Measurements from ENCODE around the gene HACD3. TPM values are rescaled to one million over a fixed set of nuclear protein-coding genes. Genes with fewer than 3 reads are reported as not detected.

Gene HACD3
- total RNA-seq, 5 donors from 2014 or later (not counting 1 experiment from before 2014, with no cell fraction given): 16.3 to 24.1 (median 20.9) TPM

- POLR2A ChIA-PET: no interaction called here
- H3K27ac Mint-ChIP-seq: no peak overlapping the region
- 94% methylated on average over 3 of the region's 6 CpGs for WGBS (ENCODE audit: insufficient coverage)
Observed at GRCh38 chr15:65561934-65562333, 31.7 kb downstream of the HACD3 start.

GRCh38 chr15:65569728-65570127 is 39.5 kb downstream of the HACD3 start:
- Histone ChIP-seq H3K36me3 (ENCODE audit: control insufficient read depth in 2 of 2, extremely low read depth in 1 of 2, insufficient read depth in 1 of 2, low read length in 1 of 2) (peaks cover 9 to 45% of the 10 kb centered on the region in 2 donors), H3K9me3 (no peaks in the 10 kb centered on the region), H3K4me3 (ENCODE audit: control insufficient read depth in 1 of 2, extremely low read depth in 1 of 2, low read length in 1 of 2) (no peak overlapping the region), H3K4me1 (ENCODE audit: control insufficient read depth in 1 of 2, extremely low read depth in 1 of 2, insufficient read depth in 2 of 2, low read length in 2 of 2) (no peaks in the 10 kb centered on the region), H3K27ac (ENCODE audit: low read length) (no peak overlapping the region), H3K27me3 (replicated peaks in 1 of 2; ENCODE audit: control insufficient read depth in 2 of 2, extremely low read depth in 1 of 2, insufficient read depth in 2 of 2, low read length in 1 of 2) (no peaks in the 10 kb centered on the region)
- no peaks in the 10 kb centered on the region for H3K27me3 Mint-ChIP-seq
- no peaks in the 10 kb centered on the region for H3K9me3 Mint-ChIP-seq
- no CpG with 5 or more reads among the region's 3 CpGs for WGBS (ENCODE audit: insufficient coverage)
- peaks cover 42% of the 10 kb centered on the region for H3K36me3 Mint-ChIP-seq
- ATAC-seq (replicated peaks in 1 of 4) (no peak), DNase-seq (no peak)
- CTCF ChIA-PET: no interaction called here
- H3K4me1 Mint-ChIP-seq: no peaks in the 10 kb centered on the region
- H3K27ac Mint-ChIP-seq: no peak overlapping the region
- POLR2A ChIA-PET: no interaction called here
- no peak overlapping the region for H3K4me3 Mint-ChIP-seq

More at GRCh38 chr15:65561934-65562333, 31.7 kb downstream of the HACD3 start:
- ATAC-seq (replicated peaks in 1 of 4) (no peak), DNase-seq (no peak)
- H3K27me3 ChIP-seq (replicated peaks in 1 of 2; ENCODE audit: control insufficient read depth in 2 of 2, extremely low read depth in 1 of 2, insufficient read depth in 2 of 2, low read length in 1 of 2): no peaks in the 10 kb centered on the region
- Mint-ChIP-seq H3K9me3 (no peaks in the 10 kb centered on the region), H3K4me1 (no peaks in the 10 kb centered on the region), H3K4me3 (no peak overlapping the region), H3K27me3 (no peaks in the 10 kb centered on the region), H3K36me3 (peaks cover 73% of the 10 kb centered on the region)
- no peak overlapping the region for H3K4me3 ChIP-seq (ENCODE audit: control insufficient read depth in 1 of 2, extremely low read depth in 1 of 2, low read length in 1 of 2)
- H3K9me3 ChIP-seq: no peaks in the 10 kb centered on the region
- no peaks in the 10 kb centered on the region for H3K4me1 ChIP-seq (ENCODE audit: control insufficient read depth in 1 of 2, extremely low read depth in 1 of 2, insufficient read depth in 2 of 2, low read length in 2 of 2)
- H3K36me3 ChIP-seq (ENCODE audit: control insufficient read depth in 2 of 2, extremely low read depth in 1 of 2, insufficient read depth in 1 of 2, low read length in 1 of 2): peaks cover 12 to 40% of the 10 kb centered on the region in 2 donors
- no peak overlapping the region for H3K27ac ChIP-seq (ENCODE audit: low read length)
- CTCF ChIA-PET: no interaction called here

- no CpG with 5 or more reads among the region's 2 CpGs for WGBS (ENCODE audit: insufficient coverage)
- no peak for ATAC-seq (replicated peaks in 1 of 4)
Observed at GRCh38 chr15:65571971-65572370, 41.7 kb downstream of the HACD3 start.

GRCh38 chr15:65576664-65577063 is 46.4 kb downstream of the HACD3 start:
- DNase-seq (no peak), ATAC-seq (replicated peaks in 1 of 4) (no peak)
- peaks cover 9 to 63% of the 10 kb centered on the region in 2 donors for H3K36me3 ChIP-seq (ENCODE audit: control insufficient read depth in 2 of 2, extremely low read depth in 1 of 2, insufficient read depth in 1 of 2, low read length in 1 of 2)
- ChIA-PET POLR2A (interaction anchor here in 1 of 2 donors (0.5 kb wide), 1 partner anchor 215 kb away, joined by 6 read pairs; no protein-coding TSS in a partner anchor), CTCF (no interaction called here)
- no CpG with 5 or more reads among the region's 1 CpG for WGBS (ENCODE audit: insufficient coverage)
- Mint-ChIP-seq H3K27ac (peak overlapping the region in 1 of 2 donors; percentile 17), H3K9me3 (no peaks in the 10 kb centered on the region), H3K27me3 (no peaks in the 10 kb centered on the region), H3K36me3 (peaks cover 43% of the 10 kb centered on the region), H3K4me1 (no peaks in the 10 kb centered on the region), H3K4me3 (no peak overlapping the region)
- no peaks in the 10 kb centered on the region for H3K27me3 ChIP-seq (replicated peaks in 1 of 2; ENCODE audit: control insufficient read depth in 2 of 2, extremely low read depth in 1 of 2, insufficient read depth in 2 of 2, low read length in 1 of 2)
- no peak overlapping the region for H3K27ac ChIP-seq (ENCODE audit: low read length)
- no peaks in the 10 kb centered on the region for H3K9me3 ChIP-seq
- no peaks in the 10 kb centered on the region for H3K4me1 ChIP-seq (ENCODE audit: control insufficient read depth in 1 of 2, extremely low read depth in 1 of 2, insufficient read depth in 2 of 2, low read length in 2 of 2)
- no peak overlapping the region for H3K4me3 ChIP-seq (ENCODE audit: control insufficient read depth in 1 of 2, extremely low read depth in 1 of 2, low read length in 1 of 2)

More at GRCh38 chr15:65571971-65572370, 41.7 kb downstream of the HACD3 start:
- CTCF ChIA-PET: no interaction called here
- Mint-ChIP-seq H3K36me3 (peaks cover 32% of the 10 kb centered on the region), H3K27ac (no peak overlapping the region), H3K4me1 (no peaks in the 10 kb centered on the region), H3K27me3 (no peaks in the 10 kb centered on the region), H3K9me3 (no peaks in the 10 kb centered on the region), H3K4me3 (no peak overlapping the region)
- Histone ChIP-seq H3K4me3 (ENCODE audit: control insufficient read depth in 1 of 2, extremely low read depth in 1 of 2, low read length in 1 of 2) (no peak overlapping the region), H3K36me3 (ENCODE audit: control insufficient read depth in 2 of 2, extremely low read depth in 1 of 2, insufficient read depth in 1 of 2, low read length in 1 of 2) (peaks cover 7 to 42% of the 10 kb centered on the region in 2 donors), H3K9me3 (no peaks in the 10 kb centered on the region), H3K4me1 (ENCODE audit: control insufficient read depth in 1 of 2, extremely low read depth in 1 of 2, insufficient read depth in 2 of 2, low read length in 2 of 2) (no peaks in the 10 kb centered on the region), H3K27me3 (replicated peaks in 1 of 2; ENCODE audit: control insufficient read depth in 2 of 2, extremely low read depth in 1 of 2, insufficient read depth in 2 of 2, low read length in 1 of 2) (no peaks in the 10 kb centered on the region), H3K27ac (ENCODE audit: low read length) (no peak overlapping the region)
- no peak for DNase-seq
- POLR2A ChIA-PET: no interaction called here

- ChIA-PET POLR2A (no interaction called here), CTCF (no interaction called here)
- Mint-ChIP-seq H3K27ac (peak overlapping the region in 1 of 2 donors; percentile 60), H3K36me3 (peaks cover 48% of the 10 kb centered on the region), H3K4me3 (no peak overlapping the region), H3K9me3 (no peaks in the 10 kb centered on the region), H3K27me3 (no peaks in the 10 kb centered on the region), H3K4me1 (peaks cover 2 to 6% (median 4%) of the 10 kb centered on the region in 3 donors)
- no peaks in the 10 kb centered on the region for H3K9me3 ChIP-seq
- no peak overlapping the region for H3K4me3 ChIP-seq (ENCODE audit: control insufficient read depth in 1 of 2, extremely low read depth in 1 of 2, low read length in 1 of 2)
- 82% methylated on average over 4 of the region's 6 CpGs for WGBS (ENCODE audit: insufficient coverage)
- H3K27me3 ChIP-seq (replicated peaks in 1 of 2; ENCODE audit: control insufficient read depth in 2 of 2, extremely low read depth in 1 of 2, insufficient read depth in 2 of 2, low read length in 1 of 2): no peaks in the 10 kb centered on the region
- H3K4me1 ChIP-seq (ENCODE audit: control insufficient read depth in 1 of 2, extremely low read depth in 1 of 2, insufficient read depth in 2 of 2, low read length in 2 of 2): no peaks in the 10 kb centered on the region
- peaks cover 9 to 64% of the 10 kb centered on the region in 2 donors for H3K36me3 ChIP-seq (ENCODE audit: control insufficient read depth in 2 of 2, extremely low read depth in 1 of 2, insufficient read depth in 1 of 2, low read length in 1 of 2)
- DNase-seq: no peak
- H3K27ac ChIP-seq (ENCODE audit: low read length): no peak overlapping the region
- ATAC-seq (replicated peaks in 1 of 4): no peak
Observed at GRCh38 chr15:65577129-65577996, 47.1 kb downstream of the HACD3 start.

GRCh38 chr15:65578904-65579728 is 48.9 kb downstream of the HACD3 start:
- Mint-ChIP-seq H3K27ac (peak overlapping the region; percentile 57 to 72), H3K9me3 (no peaks in the 10 kb centered on the region), H3K27me3 (no peaks in the 10 kb centered on the region), H3K4me1 (peaks cover 18 to 22% (median 20%) of the 10 kb centered on the region in 3 donors), H3K4me3 (no peak overlapping the region), H3K36me3 (peaks cover 64% of the 10 kb centered on the region)
- WGBS (ENCODE audit: insufficient coverage): 91% methylated on average over 4 of the region's 8 CpGs
- no peak overlapping the region for H3K4me3 ChIP-seq (ENCODE audit: control insufficient read depth in 1 of 2, extremely low read depth in 1 of 2, low read length in 1 of 2)
- H3K4me1 ChIP-seq (ENCODE audit: control insufficient read depth in 1 of 2, extremely low read depth in 1 of 2, insufficient read depth in 2 of 2, low read length in 2 of 2): peaks cover 2 to 5% of the 10 kb centered on the region in 2 experiments
- no peaks in the 10 kb centered on the region for H3K27me3 ChIP-seq (replicated peaks in 1 of 2; ENCODE audit: control insufficient read depth in 2 of 2, extremely low read depth in 1 of 2, insufficient read depth in 2 of 2, low read length in 1 of 2)
- DNase-seq (no peak), ATAC-seq (replicated peaks in 1 of 4) (no peak)
- H3K36me3 ChIP-seq (ENCODE audit: control insufficient read depth in 2 of 2, extremely low read depth in 1 of 2, insufficient read depth in 1 of 2, low read length in 1 of 2): peaks cover 9 to 65% of the 10 kb centered on the region in 2 donors
- ChIA-PET CTCF (no interaction called here), POLR2A (no interaction called here)
- H3K9me3 ChIP-seq: no peaks in the 10 kb centered on the region
- H3K27ac ChIP-seq (ENCODE audit: low read length): no peak overlapping the region

Data from T-cell (primary cell).